GM19397 (cell line): ENCODE measurements around the gene CENPV.
"Not testable (repeated sequence)": the region's sequence is repeated elsewhere in the genome, so short reads cannot be mapped to it uniquely, and the experiment has no call there.

Source experiments
- ATAC-seq: cut with Tn5 transposase; IDR thresholded peaks from one replicate; pipeline ENCODE4 v1.9.1; 2021; ENCODE audit warnings: mild to moderate bottlenecking, moderate library complexity; ENCODE audit not compliant: unreplicated experiment

CENPV gene

DNA sequence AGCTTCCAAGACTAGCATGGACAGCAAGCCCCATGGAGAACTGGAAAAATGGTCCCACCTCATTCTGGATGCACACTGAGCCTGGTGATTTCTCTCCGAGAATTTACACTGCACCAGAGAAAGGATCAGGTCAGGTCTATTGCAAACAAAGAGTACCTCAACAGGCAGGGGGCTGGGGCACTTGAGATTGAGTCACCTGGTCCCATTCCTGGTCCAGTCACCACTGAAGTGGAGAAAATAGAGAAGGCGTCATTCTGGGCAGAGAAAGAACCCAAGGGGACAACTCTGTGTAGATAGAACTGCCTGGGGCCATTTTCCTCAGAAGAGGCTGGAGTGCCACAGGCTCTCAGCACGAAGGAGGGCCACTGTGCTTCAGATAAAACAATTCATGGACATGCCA lies 38.4 kb downstream of the CENPV start:
- ATAC-seq = no peak

DNA sequence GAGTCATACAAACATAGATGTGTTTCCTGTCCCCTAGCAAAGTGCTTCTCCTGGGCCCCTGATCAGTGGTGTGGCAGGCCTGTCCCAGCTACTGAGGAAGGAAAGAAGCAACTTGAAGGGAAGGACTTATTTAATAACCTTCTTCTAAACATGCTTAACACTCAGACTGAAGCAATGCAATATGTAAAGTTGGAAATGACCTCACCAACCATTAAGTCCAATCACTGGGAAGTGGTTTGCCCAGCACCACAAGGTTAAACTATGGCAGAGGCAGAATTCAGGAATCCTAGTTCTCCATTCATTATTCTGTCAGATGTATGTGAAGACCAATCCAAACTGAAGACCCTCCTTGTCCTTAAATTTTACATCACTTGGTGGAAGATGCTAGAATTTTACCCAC lies 39.1 kb downstream of the CENPV start:
- ATAC-seq = no peak

DNA sequence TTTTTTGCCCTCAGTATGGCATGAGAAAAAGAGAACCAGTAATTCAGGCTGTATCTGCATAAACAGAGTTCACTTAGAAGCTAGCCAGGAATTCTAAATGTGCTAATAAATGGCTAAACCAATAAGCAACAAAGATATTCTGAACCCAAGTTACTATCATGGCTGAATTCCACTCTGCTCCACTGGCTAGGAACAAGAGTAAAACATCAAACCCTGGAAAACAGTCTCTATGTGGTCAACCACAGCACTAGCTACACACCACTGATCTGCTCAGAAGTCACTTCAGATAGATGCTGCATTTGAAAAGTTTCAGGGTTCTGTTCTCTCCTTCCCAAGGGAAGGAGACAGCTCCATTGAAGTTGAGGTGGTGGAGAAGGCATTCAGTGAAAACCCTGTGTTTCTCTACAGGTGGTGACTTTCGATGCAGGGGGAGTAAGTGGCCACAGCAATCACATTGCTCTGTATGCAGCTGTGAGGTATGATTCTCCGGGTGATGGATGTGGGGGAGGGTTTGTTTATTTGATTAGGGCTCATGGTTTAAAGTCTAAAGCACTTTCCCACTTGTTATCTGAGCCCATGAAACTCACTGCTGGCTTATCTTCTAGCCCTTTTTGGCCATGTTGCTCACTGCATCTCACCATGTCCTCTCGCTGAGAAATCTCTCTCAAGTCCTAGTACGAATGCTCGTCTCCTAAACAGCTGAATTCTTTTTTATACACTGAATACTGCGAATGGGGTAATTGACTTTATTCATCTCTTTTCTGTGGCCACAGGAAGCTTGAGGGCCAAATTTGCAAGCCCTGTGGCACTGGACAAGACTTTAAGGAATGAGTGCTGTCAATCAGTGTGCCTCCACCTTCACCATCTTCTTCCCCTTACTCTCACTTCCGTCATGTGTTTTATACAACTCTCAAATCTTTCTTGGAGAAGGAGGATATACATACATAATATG lies 39.9 kb downstream of the CENPV start:
- ATAC-seq = no peak

DNA sequence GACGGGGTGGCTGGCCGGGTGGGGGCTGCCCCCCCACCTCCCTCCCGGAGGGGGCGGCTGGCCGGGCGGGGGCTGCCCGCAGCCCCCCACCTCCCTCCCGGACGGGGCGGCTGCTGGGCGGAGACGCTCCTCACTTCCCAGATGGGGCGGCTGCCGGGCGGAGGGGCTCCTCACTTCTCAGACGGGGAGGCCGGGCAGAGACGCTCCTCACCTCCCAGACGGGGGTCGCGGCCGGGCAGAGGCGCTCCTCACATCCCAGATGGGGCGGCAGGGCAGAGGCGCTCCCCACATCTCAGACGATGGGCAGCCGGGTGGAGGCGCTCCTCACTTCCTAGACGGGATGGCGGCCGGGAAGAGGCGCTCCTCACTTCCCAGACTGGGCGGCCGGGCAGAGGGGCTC lies 41.2 kb downstream of the CENPV start:
- not testable (repeated sequence) for ATAC-seq

DNA sequence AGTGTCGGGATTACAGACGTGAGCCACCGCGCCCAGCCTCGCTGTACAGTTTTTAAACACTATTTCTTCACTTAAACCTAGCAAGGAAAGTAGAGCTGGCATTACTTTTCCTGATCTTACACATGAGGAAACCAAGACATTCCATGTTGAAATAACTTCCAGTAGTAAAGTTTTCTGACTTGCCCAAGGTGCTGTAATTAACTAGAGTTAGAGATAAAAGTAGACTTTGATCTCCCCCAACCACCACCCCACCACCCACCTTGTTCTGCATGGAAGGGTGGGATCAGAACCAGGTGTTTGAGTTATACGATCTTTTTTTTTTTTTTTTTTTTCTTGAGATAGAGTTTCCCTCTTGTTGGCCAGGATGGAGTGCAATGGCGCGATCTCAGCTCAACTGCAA lies 47.1 kb downstream of the CENPV start:
- no peak for ATAC-seq

DNA sequence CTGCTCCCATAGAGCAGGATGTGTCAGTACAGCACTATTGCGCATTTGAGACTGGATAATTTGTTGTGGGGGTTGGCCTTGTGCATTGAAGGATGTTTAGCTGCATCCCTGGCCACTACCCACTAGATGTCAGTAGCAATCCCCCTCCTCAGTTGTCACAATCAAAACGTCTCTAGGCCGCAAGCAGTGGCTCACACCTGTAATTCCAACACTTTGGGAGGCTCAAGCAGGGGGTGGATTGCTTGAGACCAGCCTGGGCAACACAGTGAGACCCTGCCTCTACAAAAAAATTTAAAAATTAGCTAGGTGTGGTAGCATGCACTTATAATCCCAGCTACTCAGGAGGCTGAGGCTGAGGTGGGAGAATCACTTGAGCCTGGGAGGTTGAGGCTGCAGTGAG lies 48.4 kb downstream of the CENPV start:
- ATAC-seq = no peak

DNA sequence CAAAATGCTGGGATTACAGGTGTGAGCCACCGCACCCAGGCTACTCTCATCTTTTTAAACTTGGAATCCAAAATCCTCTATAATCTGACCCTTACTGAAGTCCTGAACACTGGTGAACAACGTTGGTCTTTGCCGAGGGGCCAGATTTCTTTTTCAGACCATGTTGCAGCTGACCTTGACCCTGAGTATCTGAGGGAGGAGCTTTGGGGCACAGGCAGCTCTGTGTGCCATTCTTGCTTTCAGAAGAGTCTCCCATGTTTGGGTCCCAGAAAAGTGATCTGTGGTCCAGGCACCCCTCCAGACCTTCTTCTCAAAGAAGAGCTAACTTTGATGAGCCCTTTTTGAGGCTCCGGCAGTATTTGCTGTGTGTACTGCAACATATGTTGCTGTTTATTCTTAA lies 50.4 kb downstream of the CENPV start:
- ATAC-seq = no peak

DNA sequence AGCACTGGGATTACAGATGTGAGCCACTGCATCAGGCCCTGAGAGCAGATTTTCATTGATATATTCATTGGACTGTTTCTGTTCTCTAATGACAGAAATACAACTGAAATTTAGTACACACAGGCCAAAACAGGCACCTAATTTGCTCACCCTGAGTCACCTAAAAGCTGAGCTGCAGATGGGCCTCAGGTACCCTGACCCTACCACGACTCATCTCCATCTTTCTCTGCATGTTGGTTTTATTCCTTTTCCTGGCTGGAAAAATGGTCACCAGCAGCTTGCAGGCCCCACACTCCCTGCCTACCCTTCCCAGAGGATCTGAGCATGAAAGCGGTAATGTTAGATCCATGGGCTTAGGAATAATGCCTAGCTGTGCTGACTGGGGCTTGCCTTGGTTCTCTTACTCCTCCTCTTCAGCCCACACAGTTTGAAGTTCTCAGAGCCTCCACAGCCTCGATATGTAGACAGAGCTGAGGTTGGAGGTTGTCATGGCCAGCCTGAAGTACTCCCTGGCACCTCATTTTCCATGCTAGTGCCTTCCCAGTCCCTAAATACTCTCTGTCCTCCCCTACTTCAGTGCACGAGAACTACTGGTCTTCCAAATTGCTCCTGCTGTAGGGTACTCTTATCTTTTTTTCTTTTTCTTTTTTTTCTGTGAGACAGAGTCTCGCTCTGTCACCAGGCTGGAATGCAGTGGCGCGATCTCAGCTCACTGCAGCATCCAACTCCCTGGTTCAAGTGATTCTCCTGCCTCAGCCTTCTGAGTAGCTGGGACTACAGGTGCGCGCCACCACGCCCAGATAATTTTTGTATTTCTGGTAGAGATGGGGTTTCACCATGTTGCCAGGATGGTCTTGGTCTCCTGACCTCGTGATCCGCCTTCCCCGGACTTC lies 51.1 kb downstream of the CENPV start:
- no peak for ATAC-seq

DNA sequence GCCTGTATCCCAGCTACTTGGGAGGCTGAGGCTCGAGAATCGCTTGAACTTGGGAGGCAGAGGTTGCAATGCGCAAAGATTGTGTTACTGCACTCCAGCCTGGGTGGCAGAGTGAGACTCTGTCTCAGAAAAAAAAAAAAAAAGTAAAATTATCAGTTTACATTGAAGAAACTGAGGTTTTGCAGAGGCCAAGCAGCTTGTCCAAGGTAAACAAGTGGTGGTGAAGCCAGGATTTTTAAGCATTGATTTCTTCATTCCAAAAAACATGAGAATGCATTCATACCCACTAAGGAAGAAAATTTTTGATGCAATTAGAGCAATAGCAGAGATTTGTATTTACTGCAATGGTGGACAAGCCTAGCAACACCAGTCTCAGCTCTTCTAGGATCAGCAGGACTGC lies 52.7 kb downstream of the CENPV start:
- ATAC-seq = no peak

DNA sequence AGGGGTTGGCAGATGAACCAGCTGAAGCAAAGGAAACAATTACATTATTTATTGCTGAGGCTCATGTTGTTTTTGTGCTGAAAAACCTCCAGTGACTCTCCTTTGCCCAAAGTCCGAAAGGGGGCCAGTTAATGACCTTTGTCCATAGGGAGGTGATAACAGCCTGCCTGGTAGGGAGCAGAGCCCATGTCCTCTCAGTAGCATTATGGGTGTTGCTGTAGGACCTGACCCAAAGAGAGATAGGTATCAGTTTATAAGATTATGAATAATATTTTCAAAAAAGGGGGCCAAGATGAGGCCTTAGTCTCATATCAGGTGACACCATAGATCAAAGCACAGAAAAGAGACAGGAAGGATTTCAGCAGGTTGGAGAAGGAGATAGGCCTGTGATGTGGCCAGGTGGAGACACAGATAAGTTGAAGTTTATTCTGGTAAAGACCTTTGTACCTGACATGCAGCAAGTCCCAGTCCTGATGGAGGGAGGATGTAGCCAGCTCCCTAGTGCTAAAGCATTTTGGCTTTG lies 55.1 kb downstream of the CENPV start:
- no peak for ATAC-seq

DNA sequence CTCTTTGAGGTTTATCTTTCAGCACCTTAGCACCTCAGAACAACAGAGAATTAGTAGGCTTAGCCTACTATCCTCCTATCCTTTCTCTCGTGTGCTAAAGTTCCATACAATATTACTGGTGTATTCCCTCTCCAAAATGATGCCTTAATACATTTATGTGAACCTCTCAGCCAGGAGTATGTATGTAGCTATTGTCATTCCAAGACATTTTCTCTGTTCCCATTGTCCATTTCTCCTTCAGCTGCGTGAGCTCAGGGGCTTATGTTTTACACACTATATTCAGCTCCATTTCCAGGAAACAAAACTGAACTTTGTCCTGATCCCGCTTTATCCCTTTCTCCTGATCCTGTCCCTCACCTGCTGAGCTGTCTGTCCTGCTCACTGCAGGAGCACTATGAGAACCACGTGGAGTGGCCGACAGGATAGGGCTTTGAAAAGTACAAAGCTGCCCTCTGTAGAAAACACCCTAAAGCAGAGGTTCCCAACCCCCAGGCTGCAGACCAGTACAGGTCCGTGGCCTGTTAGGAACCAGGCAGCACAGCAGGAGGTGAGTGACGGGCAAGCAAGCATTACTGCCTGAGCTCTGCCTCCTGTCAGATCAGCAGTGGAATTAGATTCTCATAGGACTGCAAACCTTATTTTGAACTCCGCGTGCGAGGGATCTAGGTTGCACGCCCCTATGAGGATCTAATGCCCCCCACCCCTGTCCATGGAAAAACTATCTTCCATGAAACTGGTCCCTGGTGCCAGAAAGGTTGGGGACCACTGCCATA lies 55.7 kb downstream of the CENPV start:
- no peak for ATAC-seq

DNA sequence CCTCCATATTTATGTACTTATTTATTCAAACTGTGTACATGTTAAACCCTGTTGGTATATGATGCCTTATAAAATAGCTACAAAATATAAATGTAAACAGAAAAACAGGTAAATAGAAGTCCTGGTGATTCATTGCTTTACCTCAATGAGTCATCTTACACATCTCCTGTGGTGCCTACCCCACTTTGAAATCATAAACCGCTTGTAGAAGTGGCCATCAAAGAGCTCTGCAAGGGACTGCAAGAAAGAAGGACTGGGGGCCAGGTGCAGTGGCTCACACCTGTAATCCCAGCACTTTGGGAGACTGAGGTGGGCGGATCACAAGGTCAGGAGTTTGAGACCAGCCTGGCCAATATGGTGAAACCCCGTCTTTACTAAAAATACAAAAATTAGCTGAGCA lies 57.2 kb downstream of the CENPV start:
- not testable (repeated sequence) for ATAC-seq

DNA sequence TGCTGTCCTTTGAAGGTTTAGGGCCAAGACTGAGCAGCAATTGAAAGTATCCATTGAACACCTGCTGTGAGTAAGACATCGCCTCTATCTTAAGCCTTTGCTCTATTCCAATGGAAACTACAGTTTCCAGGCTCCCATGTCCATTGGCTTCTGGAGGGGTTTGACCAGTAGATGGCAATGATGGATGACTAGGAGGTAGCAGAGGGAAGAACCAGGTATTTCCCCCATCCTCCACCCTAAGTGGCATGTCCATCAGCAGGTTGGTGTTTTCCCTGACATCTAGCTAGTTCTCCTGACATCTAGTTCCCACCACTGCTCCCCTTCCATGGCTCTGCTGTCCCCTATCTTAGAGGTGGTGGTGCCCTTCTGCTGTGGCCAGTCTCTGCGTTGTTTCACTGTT lies 58.7 kb downstream of the CENPV start:
- no peak for ATAC-seq

DNA sequence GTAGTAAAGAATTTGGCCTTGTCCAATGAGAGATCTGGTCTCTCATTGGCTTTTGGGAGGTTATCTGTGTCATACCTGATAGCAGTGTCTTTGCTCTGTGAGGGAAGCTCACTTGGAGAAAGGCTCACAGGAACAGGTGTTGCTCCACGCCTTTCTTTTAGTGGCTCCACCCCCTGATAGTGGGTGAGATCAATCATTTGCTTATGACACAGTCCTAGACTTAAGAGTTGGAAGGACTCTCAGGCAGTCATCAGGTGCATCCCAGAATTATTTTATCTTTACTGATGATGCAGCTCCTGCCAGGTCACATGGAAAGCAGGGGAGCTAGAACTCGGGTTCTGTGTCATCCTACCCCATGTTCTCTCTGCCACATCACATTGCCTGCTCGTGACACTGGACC lies 59.3 kb downstream of the CENPV start:
- ATAC-seq = no peak
